C4-2B (cell line): Measurements from ENCODE around the gene FGGY.

Source experiments
- CTCF ChIP-seq: fragments of 450-650 bp; conservative IDR thresholded peaks from 2 replicates; pipeline ENCODE4 v1.5.1; 2017; ENCODE audit warnings: mild to moderate bottlenecking
- ZFX ChIP-seq: fragments of 450-650 bp; IDR thresholded peaks from 2 replicates; pipeline ENCODE4 v1.6.1; 2017

GRCh38 chr1:59596432-59596831 lies 299.5 kb downstream of the FGGY start:
- TF ChIP-seq CTCF (no peak), ZFX (no peak)
